Stimulated activated memory B cell treated with anti-CD40 and anti-IgM and Interleukin-4, amounts not matched to agents 10 μg/mL and 1 μg/mL and 100 μg/mL, for 72 hours (primary cell): ENCODE results near the gene SKP1.
"Not testable (repeated sequence)": the region's sequence is repeated elsewhere in the genome, so short reads cannot be mapped to it uniquely, and the experiment has no call there.

ENCODE experiments used
- ATAC-seq: fragments of 150-1000 bp; cut with Tn5 transposase; 2 replicates; pipeline ENCODE4 v1.10.0; 2021
- H3K27ac Mint-ChIP-seq: one replicate; pipeline ENCODE4 v1.8.0; 2022; ENCODE audit warnings: mild to moderate bottlenecking, mixed read lengths
- H3K27me3 Mint-ChIP-seq: one replicate; pipeline ENCODE4 v1.8.0; 2022; ENCODE audit warnings: mixed read lengths
- H3K36me3 Mint-ChIP-seq: one replicate; pipeline ENCODE4 v1.8.0; 2022; ENCODE audit warnings: mixed read lengths
- H3K4me1 Mint-ChIP-seq: one replicate; pipeline ENCODE4 v1.8.0; 2022; ENCODE audit warnings: mixed read lengths
- H3K4me3 Mint-ChIP-seq: one replicate; pipeline ENCODE4 v1.8.0; 2022; ENCODE audit warnings: mild to moderate bottlenecking, moderate library complexity, mixed read lengths
- H3K9me3 Mint-ChIP-seq: one replicate; pipeline ENCODE4 v1.8.0; 2022; ENCODE audit warnings: mixed read lengths

SKP1 gene

GRCh38 chr5:134176511-134177368 lies at the start of gene SKP1:
Gene SKP1, minus strand, starts transcription at chr5:134176950. Its CDS starts 2,928 bp downstream, at chr5:134174022.
- Mint-ChIP-seq H3K27me3 (no peaks in the 10 kb centered on the region), H3K27ac (peak within 1 kb of the TSS; percentile 98), H3K4me3 (peak within 1 kb of the TSS; percentile 92), H3K9me3 (no peaks in the 10 kb centered on the region), H3K36me3 (peaks cover 16% of the 10 kb centered on the region), H3K4me1 (peaks cover 33% of the 10 kb centered on the region)
- peak; percentile 95 for ATAC-seq

- H3K4me1 Mint-ChIP-seq = peaks cover 53% of the 10 kb centered on the region
- H3K4me3 Mint-ChIP-seq = peak within 1 kb of the TSS; percentile 99
- peaks cover 26% of the 10 kb centered on the region for H3K36me3 Mint-ChIP-seq
- peak within 1 kb of the TSS; percentile 100 for H3K27ac Mint-ChIP-seq
- no peaks in the 10 kb centered on the region for H3K9me3 Mint-ChIP-seq
- ATAC-seq = peak; percentile 91
- H3K27me3 Mint-ChIP-seq = no peaks in the 10 kb centered on the region
Observed at GRCh38 chr5:134225780-134226440, 49.2 kb upstream of the SKP1 start, which contains the start of gene PPP2CA. Gene PPP2CA, minus strand, starts transcription at chr5:134226073. Its CDS starts 212 bp downstream, at chr5:134225861.

DNA sequence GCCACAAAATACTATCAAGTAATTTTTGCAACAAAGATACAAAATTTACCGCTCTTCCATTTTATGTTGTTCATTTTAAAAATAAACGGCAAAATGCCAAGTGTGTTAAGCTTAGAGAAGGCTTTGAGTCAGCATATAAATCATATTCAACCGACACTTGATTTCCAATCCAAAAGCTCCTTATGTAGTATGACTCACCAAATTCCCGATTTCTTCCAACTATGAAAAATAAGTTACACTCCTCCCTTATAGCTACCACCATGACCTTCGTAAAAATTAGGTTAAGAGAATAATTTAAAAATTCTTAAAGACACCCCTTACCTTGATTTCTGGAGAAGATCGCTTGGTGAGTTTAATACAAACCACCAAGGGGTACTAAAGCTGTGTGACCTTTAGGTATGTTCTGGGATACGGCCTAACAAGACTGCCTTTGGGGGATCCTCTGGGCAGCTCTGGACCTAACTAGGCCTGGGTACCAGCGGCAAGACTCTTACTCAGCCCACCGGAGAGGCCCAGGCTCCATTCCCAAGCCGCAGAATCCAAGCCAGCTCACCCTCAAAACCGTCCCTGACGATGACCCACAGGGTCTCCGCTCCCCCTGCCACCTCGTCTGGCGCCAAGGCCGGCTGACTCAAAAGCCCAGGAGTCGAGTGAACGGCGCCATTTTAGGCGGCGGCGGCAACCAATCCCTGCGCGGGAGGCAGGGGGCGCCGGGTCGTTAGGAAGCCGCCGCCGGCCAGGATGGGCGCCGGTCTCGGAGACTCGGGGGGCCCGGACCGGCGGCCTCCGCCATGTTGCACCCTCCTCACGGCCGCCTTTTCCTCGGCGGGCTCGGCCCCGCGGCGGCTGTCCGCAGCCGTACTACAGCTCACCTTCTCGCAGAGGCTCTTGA lies 48.4 kb upstream of the SKP1 start:
- Mint-ChIP-seq H3K27ac (peak overlapping the region; percentile 100), H3K36me3 (peaks cover 33% of the 10 kb centered on the region)
- ATAC-seq = peak; percentile 54

DNA sequence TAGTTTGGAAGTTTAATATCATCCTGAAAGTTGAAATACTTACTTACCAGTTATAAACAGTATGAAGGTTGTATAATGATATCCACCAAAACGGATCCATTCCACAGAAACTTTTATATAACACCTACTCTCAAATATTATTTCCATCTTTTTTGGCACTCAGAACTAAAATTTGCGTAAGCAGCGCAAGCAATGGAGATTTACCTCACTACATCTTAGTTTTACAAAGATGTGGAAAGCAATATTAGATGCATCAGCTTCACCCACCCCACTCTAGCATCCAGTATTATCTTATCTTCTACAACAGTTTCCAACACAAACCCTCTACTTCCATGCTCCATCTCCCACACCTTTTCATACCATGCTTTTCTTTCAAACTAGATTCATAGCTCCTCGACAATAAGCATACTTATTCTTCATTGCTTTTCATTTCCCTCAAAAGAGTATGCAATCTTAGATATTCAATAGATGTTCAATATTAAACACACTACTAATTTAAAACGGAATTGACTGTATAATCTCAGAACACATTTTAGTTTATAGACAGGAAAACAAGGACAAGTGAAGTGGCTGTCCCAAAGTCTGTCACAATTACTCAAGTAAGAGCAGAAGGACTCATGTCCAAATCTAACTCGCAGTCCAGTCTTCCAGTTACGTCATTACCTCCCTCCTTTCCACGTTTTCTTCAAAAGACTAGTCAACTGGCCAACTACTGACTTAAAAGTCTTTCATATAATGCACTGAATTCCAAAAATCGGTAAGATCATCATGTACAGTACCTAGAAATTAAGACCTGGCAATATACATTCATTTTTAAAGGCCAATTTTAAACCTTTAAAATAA lies 46.9 kb upstream of the SKP1 start:
- Mint-ChIP-seq H3K27ac (peak overlapping the region; percentile 100), H3K36me3 (peaks cover 33% of the 10 kb centered on the region), H3K27me3 (no peaks in the 10 kb centered on the region), H3K9me3 (no peaks in the 10 kb centered on the region), H3K4me3 (peak overlapping the region; percentile 99), H3K4me1 (peaks cover 76% of the 10 kb centered on the region)
- no peak for ATAC-seq

More for the DNA sequence above, 48.4 kb upstream of the SKP1 start:
- no peaks in the 10 kb centered on the region for H3K27me3 Mint-ChIP-seq
- H3K9me3 Mint-ChIP-seq = no peaks in the 10 kb centered on the region
- H3K4me3 Mint-ChIP-seq = peak overlapping the region; percentile 99
- peaks cover 61% of the 10 kb centered on the region for H3K4me1 Mint-ChIP-seq

- H3K36me3 Mint-ChIP-seq = peaks cover 33% of the 10 kb centered on the region
- peak overlapping the region; percentile 84 for H3K27ac Mint-ChIP-seq
- H3K27me3 Mint-ChIP-seq, ATAC-seq, H3K9me3 Mint-ChIP-seq: not testable (repeated sequence)
- peaks cover 83% of the 10 kb centered on the region for H3K4me1 Mint-ChIP-seq
- peak overlapping the region; percentile 64 for H3K4me3 Mint-ChIP-seq
Observed at GRCh38 chr5:134221690-134222089, 44.9 kb upstream of the SKP1 start.

- Mint-ChIP-seq H3K27me3 (no peaks in the 10 kb centered on the region), H3K9me3 (no peaks in the 10 kb centered on the region), H3K27ac (no peak overlapping the region), H3K4me3 (no peak overlapping the region), H3K36me3 (peaks cover 11% of the 10 kb centered on the region), H3K4me1 (peaks cover 79% of the 10 kb centered on the region)
- no peak for ATAC-seq
Observed at GRCh38 chr5:134215757-134216156, 39.0 kb upstream of the SKP1 start.

DNA sequence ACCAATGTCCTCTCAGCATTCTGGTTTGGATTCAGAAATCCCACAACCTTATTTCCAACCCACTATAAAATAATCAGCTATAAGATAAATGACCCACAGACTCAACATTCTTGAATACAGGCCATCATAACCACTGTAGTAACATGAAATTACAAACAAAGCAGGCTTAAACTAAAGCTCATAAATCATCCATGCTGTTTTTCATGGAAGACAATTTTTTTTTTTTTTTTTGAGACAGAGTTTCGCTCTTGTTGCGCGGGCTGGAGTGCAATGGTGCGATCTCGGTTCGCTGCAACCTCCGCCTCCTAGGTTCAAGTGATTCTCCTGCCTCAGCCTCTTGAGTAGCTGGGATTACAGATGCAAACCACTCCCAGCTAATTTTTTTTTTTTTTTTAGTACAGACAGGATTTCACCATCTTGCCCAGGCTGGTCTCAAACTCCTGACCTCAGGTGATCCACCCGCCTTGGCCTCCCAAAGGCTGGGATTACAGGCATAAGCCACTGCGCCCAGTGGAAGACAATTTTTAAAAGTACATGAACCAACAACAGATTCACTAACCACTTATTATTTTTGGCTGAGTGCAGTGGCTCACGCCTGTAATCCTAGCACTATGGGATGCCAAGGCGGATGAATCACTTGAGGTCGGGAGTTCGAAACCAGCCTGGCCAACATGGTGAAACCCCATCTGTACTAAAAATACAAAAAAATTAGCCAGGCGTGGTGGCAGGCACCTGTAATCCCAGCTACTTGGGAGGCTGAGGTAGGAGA lies 34.7 kb upstream of the SKP1 start:
- not testable (repeated sequence) for ATAC-seq, H3K9me3 Mint-ChIP-seq, H3K36me3 Mint-ChIP-seq, H3K27me3 Mint-ChIP-seq, H3K4me3 Mint-ChIP-seq, H3K27ac Mint-ChIP-seq
- H3K4me1 Mint-ChIP-seq = peaks cover 70% of the 10 kb centered on the region

DNA sequence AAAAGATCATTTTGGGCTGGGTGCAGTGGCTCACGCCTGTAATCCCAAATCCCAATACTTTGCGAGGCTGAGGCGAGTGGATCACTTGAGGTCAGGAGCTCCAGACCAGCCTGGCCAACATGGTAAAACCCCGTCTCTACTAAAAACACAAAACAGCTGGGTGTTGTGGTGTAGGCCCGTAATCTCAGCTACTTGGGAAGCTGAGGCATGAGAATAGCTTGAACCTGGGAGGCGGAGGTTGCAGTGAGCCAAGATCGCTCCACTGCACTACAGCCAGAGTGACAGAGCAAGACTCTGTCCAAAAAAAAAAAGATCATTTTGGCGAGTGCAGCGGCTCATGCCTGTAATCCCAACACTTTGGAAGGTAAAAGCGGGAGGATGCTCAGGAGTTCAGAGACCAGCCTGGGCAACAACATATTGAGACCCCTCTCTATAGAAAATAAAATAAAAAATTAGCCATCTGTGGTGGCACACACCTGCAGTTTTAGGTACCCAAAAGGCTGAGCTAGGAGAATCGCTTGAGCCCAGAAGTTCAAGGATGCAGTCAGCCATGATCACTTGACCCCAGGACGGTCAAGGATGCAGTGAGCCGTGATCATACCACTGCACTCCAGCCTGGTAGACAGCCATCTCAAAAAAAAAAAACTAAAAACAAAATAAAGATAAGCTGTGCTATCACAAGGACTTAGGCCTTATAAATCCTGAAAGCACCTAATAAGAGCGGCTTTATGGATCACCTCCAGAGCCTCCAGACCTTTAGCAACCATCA lies 32.9 kb upstream of the SKP1 start:
- ATAC-seq = no peak
- Mint-ChIP-seq H3K4me3 (no peak overlapping the region), H3K36me3 (peaks cover 26% of the 10 kb centered on the region), H3K9me3 (no peaks in the 10 kb centered on the region), H3K27ac (no peak overlapping the region), H3K4me1 (peaks cover 72% of the 10 kb centered on the region), H3K27me3 (no peaks in the 10 kb centered on the region)

GRCh38 chr5:134207696-134208095 lies 30.9 kb upstream of the SKP1 start:
- no peak overlapping the region for H3K27ac Mint-ChIP-seq
- H3K4me1 Mint-ChIP-seq = peaks cover 64% of the 10 kb centered on the region
- no peak for ATAC-seq
- H3K36me3 Mint-ChIP-seq = peaks cover 43% of the 10 kb centered on the region
- no peaks in the 10 kb centered on the region for H3K9me3 Mint-ChIP-seq
- H3K4me3 Mint-ChIP-seq = no peak overlapping the region
- H3K27me3 Mint-ChIP-seq = no peaks in the 10 kb centered on the region

GRCh38 chr5:134206627-134207160 lies 29.9 kb upstream of the SKP1 start:
- Mint-ChIP-seq H3K36me3 (peaks cover 46% of the 10 kb centered on the region), H3K4me1 (peaks cover 65% of the 10 kb centered on the region), H3K27me3 (no peaks in the 10 kb centered on the region)

DNA sequence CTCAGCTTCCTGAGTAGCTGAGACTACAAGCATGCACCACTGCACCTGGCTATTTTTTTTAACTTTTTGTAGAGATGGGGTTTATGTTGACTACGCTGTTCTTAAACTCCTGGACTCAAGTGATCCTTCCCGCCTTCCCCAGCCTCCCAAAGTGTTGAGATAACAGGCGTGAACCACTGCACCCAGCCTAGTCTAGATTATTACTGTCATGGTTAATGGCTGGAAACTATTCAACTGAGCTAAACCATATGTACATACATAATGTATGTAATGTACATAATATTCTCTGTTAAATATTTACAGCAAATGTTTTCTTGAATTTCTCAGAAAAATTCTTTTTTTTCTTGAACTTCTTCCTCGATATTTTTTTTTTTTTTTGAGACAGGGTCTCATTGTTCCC lies 27.8 kb upstream of the SKP1 start:
- Mint-ChIP-seq H3K4me1 (peaks cover 50% of the 10 kb centered on the region), H3K27me3 (no peaks in the 10 kb centered on the region), H3K4me3 (no peak overlapping the region), H3K27ac (no peak overlapping the region), H3K9me3 (no peaks in the 10 kb centered on the region), H3K36me3 (peaks cover 64% of the 10 kb centered on the region)
- no peak for ATAC-seq

More at GRCh38 chr5:134206627-134207160, 29.9 kb upstream of the SKP1 start:
- Mint-ChIP-seq H3K4me3 (no peak overlapping the region), H3K9me3 (no peaks in the 10 kb centered on the region), H3K27ac (no peak overlapping the region)
- no peak for ATAC-seq

DNA sequence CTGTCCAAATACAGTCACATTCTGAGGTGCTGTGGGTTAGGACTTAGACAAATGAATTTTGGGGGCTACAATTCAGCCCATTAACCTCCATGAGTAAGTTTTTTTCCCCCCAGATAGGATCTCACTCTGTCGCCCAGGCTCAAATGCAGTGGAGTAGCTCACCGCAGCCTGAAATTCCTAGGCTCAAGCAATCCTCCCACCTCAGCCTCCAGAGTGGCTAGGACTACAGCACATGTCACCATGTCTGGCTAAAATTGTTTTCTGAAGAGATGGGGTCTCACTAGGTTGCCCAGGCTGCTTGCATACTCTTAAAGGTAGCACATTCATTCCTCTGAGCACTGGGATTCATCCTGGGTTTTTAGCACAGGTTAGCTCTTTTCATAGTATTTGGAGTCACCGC lies 26.9 kb upstream of the SKP1 start:
- no peak for ATAC-seq
- no peak overlapping the region for H3K4me3 Mint-ChIP-seq
- peaks cover 70% of the 10 kb centered on the region for H3K36me3 Mint-ChIP-seq
- H3K4me1 Mint-ChIP-seq = peaks cover 43% of the 10 kb centered on the region
- no peaks in the 10 kb centered on the region for H3K27me3 Mint-ChIP-seq
- no peaks in the 10 kb centered on the region for H3K9me3 Mint-ChIP-seq
- no peak overlapping the region for H3K27ac Mint-ChIP-seq

GRCh38 chr5:134195666-134196065 lies 18.9 kb upstream of the SKP1 start:
- Mint-ChIP-seq H3K36me3 (peaks cover 40% of the 10 kb centered on the region), H3K4me3 (no peak overlapping the region), H3K27ac (no peak overlapping the region), H3K27me3 (no peaks in the 10 kb centered on the region), H3K9me3 (no peaks in the 10 kb centered on the region), H3K4me1 (no peaks in the 10 kb centered on the region)
- no peak for ATAC-seq
